OCI-LY3 (cell line): ENCODE measurements around the gene USP35.

Experiments
- CTCF ChIP-seq: fragments of 200-600, 300-600 bp; sonication (generic); IDR thresholded peaks from 2 replicates; pipeline ENCODE4 v1.5.1; 2014; ENCODE audit warnings: antibody characterized with exemption, low read length, low read depth
- EZH2phosphoT487 ChIP-seq: fragments of 200-600 bp; shearing (Covaris generic); IDR thresholded peaks from 2 replicates; pipeline ENCODE4 v1.6.1; 2018; ENCODE audit warnings: antibody characterized with exemption, mixed run types, low read depth

- no peak for TF ChIP-seq CTCF
- TF ChIP-seq EZH2phosphoT487 = no peak
Measured at GRCh38 chr11:78214331-78215194, 25.8 kb downstream of the USP35 start.
